GM21619 (cell line): ENCODE data around the gene TFF3.

Source experiments
- ATAC-seq: cut with Tn5 transposase; IDR thresholded peaks from one replicate; pipeline ENCODE4 v1.9.1; 2021; ENCODE audit not compliant: unreplicated experiment

The TFF3 gene

GRCh38 chr21:42321845-42322244 is 6.6 kb upstream of the TFF3 start:
- no peak for ATAC-seq

GRCh38 chr21:42321231-42321630 is 6.0 kb upstream of the TFF3 start:
- ATAC-seq: no peak

- ATAC-seq: no peak
These were observed 5.6 kb upstream of the TFF3 start for GRCh38 chr21:42320791-42321190.

- no peak for ATAC-seq
These were observed 4.8 kb upstream of the TFF3 start for GRCh38 chr21:42319851-42320572.

GRCh38 chr21:42319376-42319775 is 4.2 kb upstream of the TFF3 start:
- no peak for ATAC-seq

- no peak for ATAC-seq
These were observed 2.9 kb upstream of the TFF3 start for GRCh38 chr21:42317826-42318746.

- no peak for ATAC-seq
These were observed 2.1 kb upstream of the TFF3 start for GRCh38 chr21:42317341-42317741.

- ATAC-seq: no peak
These were observed 1.7 kb upstream of the TFF3 start for GRCh38 chr21:42316891-42317290.

GRCh38 chr21:42314616-42315295 is 453 bp downstream of the TFF3 start:
- no peak for ATAC-seq

GRCh38 chr21:42313501-42313969 is 1.7 kb downstream of the TFF3 start:
- no peak for ATAC-seq

GRCh38 chr21:42312626-42313104 is 2.5 kb downstream of the TFF3 start:
- ATAC-seq: no peak

GRCh38 chr21:42311816-42312625 is 3.2 kb downstream of the TFF3 start:
- no peak for ATAC-seq

- no peak for ATAC-seq
These were observed 4.0 kb downstream of the TFF3 start for GRCh38 chr21:42311160-42311559.

GRCh38 chr21:42310411-42311001 is 4.7 kb downstream of the TFF3 start:
- ATAC-seq: no peak

- ATAC-seq: no peak
These were observed 5.4 kb downstream of the TFF3 start for GRCh38 chr21:42309753-42310213.

GRCh38 chr21:42308914-42309752 is 6.1 kb downstream of the TFF3 start:
- no peak for ATAC-seq

GRCh38 chr21:42308161-42308913 is 6.9 kb downstream of the TFF3 start:
- no peak for ATAC-seq

- ATAC-seq: no peak
These were observed 8.1 kb downstream of the TFF3 start for GRCh38 chr21:42307106-42307505.
